Upper lobe of left lung (tissue), 6 donors: Measurements from ENCODE around the gene SPANXN2. TPM values are rescaled to one million over a fixed set of nuclear protein-coding genes. Genes with fewer than 3 reads are reported as not detected.

ENCODE experiments used
- ATAC-seq, 2 donors: fragments of 200-7000 bp; cut with Tn5 transposase; one replicate each; pipeline ENCODE4 v1.9.1; 2022; ENCODE audit warnings: mild to moderate bottlenecking in 2 of 2, moderate library complexity in 2 of 2; ENCODE audit not compliant: low FRiP score in 2 of 2
- DNase-seq, 2 donors: peaks; one replicate each; pipeline ENCODE4 v3.0.0-alpha.2; 2019 to 2020
- H3K27ac ChIP-seq, 4 donors: fragments of 200-600 bp; sonication (generic); one replicate each; pipeline ENCODE4 v1.5.1; 2016 to 2019
- H3K27me3 ChIP-seq, 4 donors: fragments of 200-600 bp; sonication (generic); one replicate each; pipeline ENCODE4 v1.5.1; 2017 to 2019
- H3K36me3 ChIP-seq, 4 donors: fragments of 200-600 bp; sonication (generic); one replicate each; pipeline ENCODE4 v1.5.1; 2016 to 2019
- H3K4me1 ChIP-seq, 4 donors: fragments of 200-600 bp; sonication (generic); one replicate each; pipeline ENCODE4 v1.5.1; 2018 to 2019
- H3K4me3 ChIP-seq, 4 donors: fragments of 200-600 bp; sonication (generic); one replicate each; pipeline ENCODE4 v1.5.1; 2017 to 2019; ENCODE audit warnings: mild to moderate bottlenecking in 2 of 4, moderate library complexity in 1 of 4
- H3K9me3 ChIP-seq, 4 donors: fragments of 200-600 bp; sonication (generic); one replicate each; pipeline ENCODE4 v1.5.1; 2018 to 2019
- CTCF ChIP-seq, 6 experiments: fragments of 450-650 bp in 4 of 6; fragments of 200-600 bp in 2 of 6; sonication (generic) in 2 of 6; IDR thresholded peaks; one replicate each; pipeline ENCODE4 v1.5.1; 2016 to 2019; ENCODE audit warnings: antibody characterized with exemption in 6 of 6
- EP300 ChIP-seq, 4 donors: sonication (generic); formaldehyde crosslinking; IDR thresholded peaks; one replicate each; pipeline ENCODE4 v1.5.1; 2017; ENCODE audit warnings: antibody characterized with exemption in 4 of 4, control low read depth in 2 of 4
- POLR2A ChIP-seq, 4 donors: fragments of 450-650 bp; IDR thresholded peaks; one replicate each; pipeline ENCODE4 v1.5.1; 2016 to 2017; ENCODE audit warnings: antibody characterized with exemption in 4 of 4, mild to moderate bottlenecking in 2 of 4
- POLR2AphosphoS5 ChIP-seq, 2 donors: sonication (generic); formaldehyde crosslinking; IDR thresholded peaks; one replicate each; pipeline ENCODE4 v1.5.1; 2017; ENCODE audit warnings: antibody characterized with exemption in 2 of 2
- WGBS, 2 donors: methylation state at CpG; one replicate each; pipeline ENCODE4 v1.1.5; 2017 to 2018; 5-methylcytosine and 5-hydroxymethylcytosine counted together
- total RNA-seq, 6 donors: library from RNA; depleted of rRNA in 4 of 6; stranded (reverse); fragments of >200 nt in 4 of 6; gene quantifications; one replicate each; pipeline versions ENCODE4 v1.1.0 to v1.2.1, GENCODE V29; 2016 to 2021
- donor health status: DM: no; HTN: no; CAD: no; lungs with moderate emphysema.
- donor health status: DM: no; HTN: yes; CAD: no; lungs with severe emphysema.

SPANXN2 gene
- total RNA-seq, 6 donors from 2014 or later, result not detected

GRCh38 chrX:143674926-143675325, 45.6 kb downstream of the SPANXN2 start:
- Histone ChIP-seq H3K4me1 (no peaks in the 10 kb centered on the region), H3K27ac (no peak overlapping the region), H3K4me3 (no peak overlapping the region), H3K9me3 (no peaks in the 10 kb centered on the region), H3K27me3 (no peaks in the 10 kb centered on the region), H3K36me3 (no peaks in the 10 kb centered on the region)
- no peak for TF ChIP-seq POLR2A (IDR thresholded peaks at IDR 0.05)
- ATAC-seq, result no peak
- 68 to 77% methylated on average over 4 of the region's 4 CpGs for WGBS, 2 donors
- DNase-seq, result no peak

GRCh38 chrX:143669395-143669794, 51.2 kb downstream of the SPANXN2 start:
- 6 to 16% methylated on average over 5 of the region's 5 CpGs for WGBS, 2 donors
- Histone ChIP-seq H3K36me3 (no peaks in the 10 kb centered on the region), H3K27me3 (no peaks in the 10 kb centered on the region), H3K27ac (no peak overlapping the region), H3K4me3 (no peak overlapping the region), H3K9me3 (no peaks in the 10 kb centered on the region), H3K4me1 (no peaks in the 10 kb centered on the region)
- DNase-seq, result no peak
- TF ChIP-seq POLR2A (IDR thresholded peaks at IDR 0.05), result no peak
- no peak for TF ChIP-seq CTCF (IDR thresholded peaks at IDR 0.05)
- no peak for TF ChIP-seq POLR2AphosphoS5 (IDR thresholded peaks at IDR 0.05)
- TF ChIP-seq EP300 (IDR thresholded peaks at IDR 0.05), result no peak
- ATAC-seq, result no peak

- ATAC-seq (no peak), DNase-seq (no peak)
Observed at GRCh38 chrX:143664302-143664701, 56.2 kb downstream of the SPANXN2 start.

GRCh38 chrX:143663755-143664154, 56.8 kb downstream of the SPANXN2 start:
- TF ChIP-seq CTCF (IDR thresholded peaks at IDR 0.05) (no peak), EP300 (IDR thresholded peaks at IDR 0.05) (no peak), POLR2AphosphoS5 (IDR thresholded peaks at IDR 0.05) (no peak), POLR2A (IDR thresholded peaks at IDR 0.05) (no peak)
- Histone ChIP-seq H3K27ac (no peak overlapping the region), H3K4me1 (no peaks in the 10 kb centered on the region), H3K9me3 (no peaks in the 10 kb centered on the region), H3K4me3 (no peak overlapping the region), H3K36me3 (no peaks in the 10 kb centered on the region), H3K27me3 (no peaks in the 10 kb centered on the region)
- 51 to 71% methylated on average over 5 of the region's 5 CpGs for WGBS, 2 donors
- ATAC-seq (no peak), DNase-seq (no peak)

More at GRCh38 chrX:143664302-143664701, 56.2 kb downstream of the SPANXN2 start:
- Histone ChIP-seq H3K4me3 (no peak overlapping the region), H3K27me3 (no peaks in the 10 kb centered on the region), H3K27ac (no peak overlapping the region), H3K36me3 (no peaks in the 10 kb centered on the region), H3K9me3 (no peaks in the 10 kb centered on the region), H3K4me1 (no peaks in the 10 kb centered on the region)
- 34 to 48% methylated on average over 5 of the region's 5 CpGs for WGBS, 2 donors
- TF ChIP-seq EP300 (IDR thresholded peaks at IDR 0.05) (no peak), CTCF (IDR thresholded peaks at IDR 0.05) (peak in 3 of 6 experiments; percentile 6 to 53 (median 30))

Other genes with a start within 250 kb of the SPANXN2 start
- gene SPANXN3, start 203.3 kb downstream of the SPANXN2 start, total RNA-seq, result not detected
- under 1 TPM in 5 of 6 donors, not detected in 1; 0.33 to 0.94 (median 0.61) TPM for gene SLITRK4, start 84.7 kb downstream of the SPANXN2 start, total RNA-seq
- not detected for gene UBE2NL, start 163.3 kb upstream of the SPANXN2 start, total RNA-seq